Stimulated activated CD4-positive, alpha-beta T cell treated with anti-CD3 and anti-CD28 coated beads, Interleukin-4, amount 100 ng/mL, for 24 hours (primary cell): ENCODE data around the gene ABLIM2.

ENCODE experiments used
- DNase-seq: peaks from one replicate; pipeline ENCODE4 v3.0.0-alpha.2; 2020

ABLIM2 gene

GRCh38 chr4:8115916-8116315 is 42.7 kb downstream of the ABLIM2 start:
- DNase-seq: no peak

- DNase-seq: no peak
Measured at GRCh38 chr4:8115203-8115520, 43.5 kb downstream of the ABLIM2 start.

GRCh38 chr4:8114456-8115202 is 44.0 kb downstream of the ABLIM2 start:
- no peak for DNase-seq

GRCh38 chr4:8113611-8114377 is 44.8 kb downstream of the ABLIM2 start:
- DNase-seq: no peak

GRCh38 chr4:8112672-8113071 is 45.9 kb downstream of the ABLIM2 start:
- no peak for DNase-seq

GRCh38 chr4:8112036-8112576 is 46.5 kb downstream of the ABLIM2 start:
- DNase-seq: no peak

- no peak for DNase-seq
Measured at GRCh38 chr4:8110071-8110986, 48.3 kb downstream of the ABLIM2 start.

- no peak for DNase-seq
Measured at GRCh38 chr4:8109406-8110065, 49.1 kb downstream of the ABLIM2 start.

- DNase-seq: no peak
Measured at GRCh38 chr4:8108991-8109390, 49.6 kb downstream of the ABLIM2 start.

GRCh38 chr4:8108261-8108660 is 50.4 kb downstream of the ABLIM2 start:
- DNase-seq: no peak

- no peak for DNase-seq
Measured at GRCh38 chr4:8107146-8107657, 51.4 kb downstream of the ABLIM2 start.

- no peak for DNase-seq
Measured at GRCh38 chr4:8106451-8107025, 52.1 kb downstream of the ABLIM2 start.

- no peak for DNase-seq
Measured at GRCh38 chr4:8105306-8106100, 53.1 kb downstream of the ABLIM2 start.

- no peak for DNase-seq
Measured at GRCh38 chr4:8104491-8105305, 53.9 kb downstream of the ABLIM2 start.

- DNase-seq: no peak
Measured at GRCh38 chr4:8103421-8104390, 54.9 kb downstream of the ABLIM2 start.

- DNase-seq: no peak
Measured at GRCh38 chr4:8102831-8103230, 55.8 kb downstream of the ABLIM2 start.

GRCh38 chr4:8102076-8102355 is 56.6 kb downstream of the ABLIM2 start:
- DNase-seq: no peak

GRCh38 chr4:8101213-8102075 is 57.2 kb downstream of the ABLIM2 start:
- DNase-seq: no peak
